ENCODE measurements around the gene SETD1B. TPM values are rescaled to one million over a fixed set of nuclear protein-coding genes. Genes with fewer than 3 reads are reported as not detected.
"Not testable (repeated sequence)": the region's sequence is repeated elsewhere in the genome, so short reads cannot be mapped to it uniquely, and the experiment has no call there.

The SETD1B gene
- total RNA-seq, 1 experiment from 2014 or later = 2.6 TPM

DNA sequence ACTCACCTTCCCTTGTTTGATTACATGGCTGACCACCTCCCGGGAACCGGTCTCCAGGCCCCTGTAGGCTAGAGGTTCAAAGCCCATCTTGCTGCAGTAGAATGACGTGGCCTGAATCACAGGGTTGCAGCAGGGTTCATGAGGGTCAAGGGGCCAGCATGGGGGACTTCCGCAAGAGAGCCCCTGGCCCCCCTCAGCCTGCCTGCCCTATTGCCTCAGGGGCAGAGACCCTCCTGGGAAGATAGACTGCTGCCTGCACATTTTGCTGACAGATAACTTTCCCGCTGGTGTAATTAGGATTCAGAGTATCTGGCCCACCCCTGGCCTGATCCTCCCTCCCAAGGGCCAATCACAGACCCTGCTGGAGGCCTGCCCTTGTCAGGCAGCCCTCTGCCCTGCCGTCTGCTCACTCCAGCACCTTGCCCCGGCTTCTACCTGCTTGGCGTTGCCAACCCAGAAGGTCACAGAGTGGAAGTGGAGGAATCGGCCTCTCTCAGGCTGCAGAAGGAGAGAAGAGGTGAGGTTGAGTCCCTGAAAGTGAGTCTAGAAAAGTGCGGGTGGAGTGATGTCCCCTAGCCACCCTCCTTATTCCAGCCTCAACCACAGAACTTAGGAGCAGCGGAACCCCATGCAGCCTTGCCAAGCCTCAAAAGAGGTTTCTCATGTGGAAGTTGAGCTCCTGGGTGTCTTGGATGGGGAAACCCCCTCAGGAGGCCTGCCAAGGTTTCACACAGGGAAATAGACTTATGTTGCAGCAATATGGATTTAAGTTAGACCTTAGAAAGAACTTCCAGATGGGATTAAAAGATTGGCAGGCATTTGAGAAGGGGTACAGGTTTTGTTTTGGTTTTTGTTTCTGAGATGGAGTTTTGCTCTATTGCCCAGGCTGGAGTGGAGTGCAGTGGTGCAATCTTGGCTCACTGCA, 53.8 kb downstream of the SETD1B start:
- DNase-seq (ENCODE audit: low read depth) = peak; percentile 40

GRCh38 chr12:121858318-121858661, 54.5 kb downstream of the SETD1B start:
- no peak for DNase-seq (ENCODE audit: low read depth)

DNA sequence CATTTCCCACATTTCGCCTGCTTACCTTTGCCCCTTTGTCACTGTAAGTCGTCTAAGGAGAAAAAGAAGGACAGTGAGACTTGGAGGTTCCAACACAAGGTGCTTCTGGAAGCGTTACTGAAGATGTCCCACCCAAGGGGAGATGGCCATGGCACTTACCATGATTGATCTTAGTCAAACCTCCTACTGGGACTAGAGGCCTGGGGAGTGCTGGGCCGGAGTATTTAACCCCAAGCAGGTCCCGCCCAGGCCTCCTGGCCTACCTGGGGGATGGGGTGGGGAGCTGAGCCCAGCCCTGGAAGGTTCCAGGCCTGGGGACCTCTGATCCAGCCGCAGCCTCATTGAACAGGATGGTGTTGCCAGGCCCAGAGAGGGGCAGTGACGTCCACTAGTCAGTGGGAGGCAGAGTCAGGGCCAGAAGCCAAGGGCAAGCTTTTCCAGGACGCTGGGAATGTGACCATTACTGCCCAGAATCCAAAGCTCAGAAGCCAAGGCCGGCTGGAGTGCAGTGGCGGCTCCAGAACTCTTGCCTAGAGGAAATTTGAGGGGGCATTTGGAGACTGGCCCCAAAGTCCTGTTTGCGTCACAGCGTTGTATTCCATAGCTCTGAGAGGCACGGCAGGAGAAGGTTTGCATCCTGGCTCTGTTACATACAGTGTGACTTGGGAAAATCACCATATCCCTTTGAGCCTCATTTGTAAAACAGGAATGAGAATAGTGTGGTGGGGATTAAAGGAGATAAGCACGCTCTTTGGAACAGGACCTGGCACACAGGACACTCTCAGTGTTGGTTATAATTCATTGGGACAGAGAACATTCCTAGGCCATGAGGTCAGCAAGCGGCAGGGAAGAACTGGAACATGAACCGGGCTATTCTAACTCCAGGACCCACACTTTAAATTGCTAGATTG, 55.1 kb downstream of the SETD1B start, which contains the start of gene HPD:
HPD (minus strand) TSS at position 198 of the 911 bp plus-strand sequence; CDS start at position 162, 36 bp downstream.
- DNase-seq (ENCODE audit: low read depth) = peak; percentile 88

GRCh38 chr12:121860257-121860656, 56.4 kb downstream of the SETD1B start:
- no peak for DNase-seq (ENCODE audit: low read depth)

DNA sequence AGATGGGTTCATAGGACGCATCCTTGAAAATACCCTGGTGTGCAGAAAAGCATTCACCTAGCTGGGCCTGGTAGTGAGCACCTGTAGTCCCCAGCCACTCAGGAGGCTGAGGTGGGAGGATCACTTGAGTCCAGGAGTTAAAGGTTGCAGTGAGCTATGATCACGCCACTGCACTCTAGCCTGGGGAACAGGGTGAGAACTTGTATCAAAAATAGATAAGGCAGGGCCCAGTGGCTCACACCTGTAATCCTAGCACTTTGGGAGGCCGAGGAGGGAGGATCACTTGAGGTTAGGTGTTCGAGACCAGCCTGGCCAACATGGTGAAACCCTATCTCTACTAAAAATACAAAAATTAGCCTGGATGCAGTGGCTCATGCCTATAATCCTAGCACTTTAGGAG, 56.9 kb downstream of the SETD1B start:
- not testable (repeated sequence) for DNase-seq (ENCODE audit: low read depth)

GRCh38 chr12:121861636-121862254, 57.9 kb downstream of the SETD1B start:
- DNase-seq (ENCODE audit: low read depth) = no peak

GRCh38 chr12:121866331-121866730, 62.5 kb downstream of the SETD1B start:
- no peak for DNase-seq (ENCODE audit: low read depth)

DNA sequence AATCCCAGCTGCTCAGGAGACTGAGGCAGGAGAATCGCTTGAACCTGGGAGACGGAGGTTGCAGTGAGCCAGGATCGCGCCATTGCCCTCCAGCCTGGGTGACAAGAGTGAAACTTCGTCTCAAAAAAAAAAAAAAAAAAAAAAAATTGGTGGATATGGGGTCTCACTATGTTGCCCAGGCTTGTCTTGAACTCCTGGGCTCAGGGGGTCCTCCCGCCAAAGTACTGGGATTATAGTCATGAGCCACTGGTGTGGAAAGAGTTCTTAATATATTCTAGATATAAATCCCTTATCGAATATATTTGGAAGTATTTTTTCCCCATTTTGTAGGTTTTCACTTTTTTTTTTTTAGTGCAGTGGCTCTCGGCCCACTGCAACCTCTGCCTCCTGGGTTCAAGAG, 65.4 kb downstream of the SETD1B start:
- not testable (repeated sequence) for DNase-seq (ENCODE audit: low read depth)

GRCh38 chr12:121871467-121871866, 67.7 kb downstream of the SETD1B start:
- no peak for DNase-seq (ENCODE audit: low read depth)

DNA sequence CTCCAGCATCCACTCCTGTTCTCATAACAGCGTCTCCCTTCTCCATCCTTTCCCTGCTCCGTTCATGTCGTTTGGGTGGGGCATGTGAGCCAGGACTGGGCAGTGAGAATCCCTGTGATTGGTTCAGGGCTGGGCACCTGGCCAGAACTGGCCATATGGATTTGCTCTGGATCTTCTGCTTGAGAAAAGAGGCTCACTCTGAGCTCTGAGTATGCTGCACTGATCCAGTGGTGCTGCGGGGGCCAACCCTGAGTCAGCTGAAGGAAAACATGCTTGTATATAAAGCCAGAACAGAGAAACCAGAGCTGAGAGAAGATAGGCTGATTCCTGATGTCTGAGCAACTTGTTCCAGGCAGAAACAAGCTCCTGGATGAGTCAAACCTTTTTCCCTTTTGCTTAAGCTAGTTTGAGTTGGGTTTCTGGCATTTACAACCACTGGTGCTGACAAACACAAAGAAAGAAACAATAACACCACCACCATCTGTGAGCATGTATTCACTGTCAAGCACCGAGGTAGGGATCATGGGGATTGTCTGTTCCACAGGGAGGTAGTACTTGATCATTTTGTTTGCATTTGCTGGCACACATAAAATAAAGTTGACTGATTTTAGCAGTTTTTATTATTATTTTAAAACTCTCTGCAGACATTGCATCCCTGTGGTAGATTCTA, 68.9 kb downstream of the SETD1B start:
- peak; percentile 68 for DNase-seq (ENCODE audit: low read depth)

DNA sequence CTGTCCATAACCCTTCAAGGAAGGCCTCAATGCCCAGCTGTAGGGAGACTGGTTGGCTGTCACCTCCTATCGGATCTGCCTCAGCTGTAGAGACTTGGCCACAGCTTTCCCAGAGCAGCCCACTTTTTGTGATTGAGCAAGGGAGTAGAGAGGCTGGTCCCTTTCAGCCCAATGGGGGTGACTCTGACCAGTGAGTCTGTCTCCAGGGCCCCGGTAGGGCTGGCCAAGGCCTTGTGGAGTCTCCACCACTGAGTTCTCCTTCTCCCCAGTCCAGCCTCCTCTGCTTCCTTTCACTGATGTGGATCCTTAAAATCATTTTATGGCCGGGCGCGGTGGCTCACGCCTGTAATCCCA, 69.4 kb downstream of the SETD1B start:
- DNase-seq (ENCODE audit: low read depth) = no peak

GRCh38 chr12:121874071-121874470, 70.3 kb downstream of the SETD1B start:
- DNase-seq (ENCODE audit: low read depth) = no peak

- no peak for DNase-seq (ENCODE audit: low read depth)
These were observed 71.8 kb downstream of the SETD1B start for GRCh38 chr12:121875582-121875981.

DNA sequence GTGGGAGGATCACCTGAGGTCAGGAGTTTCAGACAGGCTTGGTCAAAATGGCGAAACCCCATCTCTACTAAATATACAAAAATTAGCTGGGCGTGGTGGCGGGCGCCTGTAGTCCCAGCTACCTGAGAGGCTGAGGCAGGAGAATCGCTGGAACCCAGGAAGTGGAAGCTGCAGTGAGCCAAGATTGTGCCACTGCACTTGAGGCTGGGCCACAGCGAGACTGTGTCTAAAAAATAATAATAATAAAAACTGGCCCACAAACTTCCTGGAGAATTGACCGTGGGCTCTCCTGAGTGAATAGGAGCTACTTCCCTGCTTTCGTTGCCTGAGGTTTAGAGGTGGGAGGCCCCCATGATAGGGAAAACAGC, 72.3 kb downstream of the SETD1B start:
- not testable (repeated sequence) for DNase-seq (ENCODE audit: low read depth)

Other genes starting within 250 kb of the SETD1B start
- gene KDM2B, start 223.0 kb upstream of the SETD1B start, total RNA-seq (2014; rRNA removed; shearing (Covaris generic)) = 21.5 and 39.4 TPM in 2 replicates
- 4.4 and 4.5 TPM in 2 replicates for gene ORAI1, start 177.5 kb upstream of the SETD1B start, total RNA-seq (2014; rRNA removed; shearing (Covaris generic))
- 0.80 TPM in 1 of 2 replicates, not detected in the other for gene MORN3, start 134.4 kb upstream of the SETD1B start, total RNA-seq (2014; rRNA removed; shearing (Covaris generic))
- gene TMEM120B, start 91.3 kb upstream of the SETD1B start, total RNA-seq (2014; rRNA removed; shearing (Covaris generic)) = 2.3 and 3.9 TPM in 2 replicates
- gene RHOF, start 10.3 kb upstream of the SETD1B start, total RNA-seq (2014; rRNA removed; shearing (Covaris generic)) = 16.1 and 19.1 TPM in 2 replicates
- gene HPD, start 54.9 kb downstream of the SETD1B start, total RNA-seq (2014; rRNA removed; shearing (Covaris generic)) = not detected in 2 replicates
- 61.6 and 70.8 TPM in 2 replicates for gene PSMD9, start 84.8 kb downstream of the SETD1B start, total RNA-seq (2014; rRNA removed; shearing (Covaris generic))
- 3.0 and 4.2 TPM in 2 replicates for gene CFAP251, start 114.6 kb downstream of the SETD1B start, total RNA-seq (2014; rRNA removed; shearing (Covaris generic))
- 7.1 and 9.4 TPM in 2 replicates for gene BCL7A, start 217.9 kb downstream of the SETD1B start, total RNA-seq (2014; rRNA removed; shearing (Covaris generic))